K562 (cell line): Measurements from ENCODE around the gene OXSR1. TPM values are rescaled to one million over a fixed set of nuclear protein-coding genes. Genes with fewer than 3 reads are reported as not detected.

ENCODE experiments used
- CAMTA2 ChIP-seq: fragments of 250-450 bp; sonication (Bioruptor Pico); conservative IDR thresholded peaks from 2 replicates; pipeline ENCODE4 v1.5.1; 2022
- CREM ChIP-seq: IDR thresholded peaks from 2 replicates; pipeline ENCODE4 v1.6.1; 2014; ENCODE audit warnings: antibody characterized with exemption, low read depth
- ETS1 ChIP-seq: conservative IDR thresholded peaks from 2 replicates; pipeline ENCODE4 v1.6.1; 2011; ENCODE audit warnings: low read depth, mild to moderate bottlenecking, low read length; ENCODE audit not compliant: control insufficient read depth
- FOS ChIP-seq: IDR thresholded peaks from 3 replicates; pipeline ENCODE4 v1.6.1; 2011; ENCODE audit not compliant: insufficient read length; ENCODE audit errors: extremely low read depth
- HDAC2 ChIP-seq: fragments of 450-650 bp; IDR thresholded peaks from 2 replicates; pipeline ENCODE4 v1.6.1; 2016; ENCODE audit warnings: mild to moderate bottlenecking
- HDAC3 ChIP-seq: fragments of 450-650 bp; IDR thresholded peaks from 2 replicates; pipeline ENCODE4 v1.6.1; 2018; ENCODE audit warnings: borderline replicate concordance, mild to moderate bottlenecking, moderate library complexity; ENCODE audit not compliant: partially characterized antibody
- HMGN3 ChIP-seq: IDR thresholded peaks from 2 replicates; pipeline ENCODE4 v1.6.1; 2011; ENCODE audit warnings: borderline replicate concordance, low read depth, mild to moderate bottlenecking, mixed read lengths, low read length; ENCODE audit not compliant: insufficient read length; ENCODE audit errors: extremely low read depth
- MEIS2 ChIP-seq: fragments of 450-650 bp; IDR thresholded peaks from 2 replicates; pipeline ENCODE4 v1.6.1; 2014; ENCODE audit warnings: mild to moderate bottlenecking; ENCODE audit not compliant: partially characterized antibody
- MLX ChIP-seq, 2 experiments: fragments of 450-650 bp in 1 of 2; sonication (generic) in 1 of 2; formaldehyde crosslinking; conservative IDR thresholded peaks; 2 replicates each; pipeline versions ENCODE4 v1.4.0 to v1.8.1; 2020 to 2022; ENCODE audit warnings: mild to moderate bottlenecking in 1 of 2, missing genetic modification reagents in 1 of 2
- PREB ChIP-seq: sonication (generic); formaldehyde crosslinking; IDR thresholded peaks from 2 replicates; pipeline ENCODE4 v1.8.1; 2023; ENCODE audit warnings: mild to moderate bottlenecking, missing genetic modification reagents
- RAD21 ChIP-seq, 2 experiments: fragments of 250-450 bp in 1 of 2; fragments of 450-650 bp in 1 of 2; sonication (Bioruptor Pico) in 1 of 2; formaldehyde crosslinking in 1 of 2; IDR thresholded peaks in 1 of 2; conservative IDR thresholded peaks in 1 of 2; 2 replicates each; pipeline versions ENCODE4 v1.4.0 to v1.8.0; 2020 to 2022; ENCODE audit warnings: mild to moderate bottlenecking in 2 of 2, moderate library complexity in 1 of 2
- STAG1 ChIP-seq: sonication (generic); formaldehyde crosslinking; IDR thresholded peaks from 2 replicates; pipeline ENCODE4 v1.5.0; 2020; ENCODE audit warnings: missing genetic modification reagents, borderline replicate concordance
- TAF1 ChIP-seq: IDR thresholded peaks from 2 replicates; pipeline ENCODE4 v1.6.1; 2011; ENCODE audit warnings: mild to moderate bottlenecking, low read length, moderate library complexity; ENCODE audit not compliant: insufficient read depth, control insufficient read depth, severe bottlenecking; ENCODE audit errors: extremely low read depth
- TBP ChIP-seq: optimal IDR thresholded peaks from 2 replicates; pipeline ENCODE3; 2011; ENCODE audit warnings: low read depth, low read length, improper control_type of control experiment
- VEZF1 ChIP-seq: fragments of 200-800 bp; sonication (Bioruptor generic); IDR thresholded peaks from 2 replicates; pipeline ENCODE4 v1.6.1; 2017; ENCODE audit warnings: missing genetic modification characterization, missing compliant biosample characterization
- ZBTB26 ChIP-seq: fragments of 450-650 bp; formaldehyde crosslinking; IDR thresholded peaks from 2 replicates; pipeline ENCODE4 v1.4.0; 2022; ENCODE audit warnings: missing genetic modification characterization
- ZFPM2 ChIP-seq: fragments of 250-450 bp; sonication (Bioruptor Pico); IDR thresholded peaks from 2 replicates; pipeline ENCODE4 v1.5.1; 2022; ENCODE audit warnings: mild to moderate bottlenecking
- ZNF280B ChIP-seq: fragments of 250-450 bp; sonication (Bioruptor Pico); IDR thresholded peaks from 2 replicates; pipeline ENCODE4 v1.5.1; 2021; ENCODE audit warnings: mild to moderate bottlenecking
- ZNF431 ChIP-seq: sonication (generic); formaldehyde crosslinking; IDR thresholded peaks from 2 replicates; pipeline ENCODE4 v1.8.0; 2022; ENCODE audit warnings: mild to moderate bottlenecking, missing genetic modification reagents
- polyA plus RNA-seq, 8 experiments: library from polyadenylated mRNA; depleted of rRNA in 4 of 8; stranded (reverse) in 5 of 8; unstranded in 3 of 8; fragments of >200 nt; fragmentation: Nextera tagmentation in 2 of 8; fragmentation: Illumina TruSeq in 1 of 8; extraction: Ambion mirVana in 2 of 8; extraction: Trizol in 1 of 8; gene quantifications; 2 replicates each; pipeline versions ENCODE4 v1.2.1 to v1.2.3, GENCODE V29; 2011 to 2014; ENCODE audit warnings: inconsistent platforms in 1 of 8, missing spikeins in 1 of 8
- total RNA-seq, 7 experiments: library from RNA; depleted of rRNA in 6 of 7; stranded (reverse); fragments of >200 nt in 6 of 7; fragmentation: Illumina TruSeq in 2 of 7; extraction: Trizol in 2 of 7; gene quantifications; 2 replicates each; pipeline versions ENCODE4 v1.2.1 to v1.2.3, GENCODE V29; 2011 to 2021; ENCODE audit warnings: low replicate concordance in 1 of 7

Gene OXSR1
- total and polyA plus RNA-seq, 9 of the 15 experiments (the other 6 are each of a cell fraction or from before 2014, with no cell fraction given) = 15.7 to 87.6 (median 48.7) TPM

- TF ChIP-seq ZNF431 = no peak
- TF ChIP-seq MLX (CRISPR knock-in tag; conservative IDR thresholded peaks at IDR 0.05) = no peak; a peak in 1 of 4 replicates
- peak; percentile 71; the same call in 1 of the 2 replicates for TF ChIP-seq ZFPM2 (CRISPR knock-in tag)
- peak; percentile 60 for TF ChIP-seq TAF1
- no peak for TF ChIP-seq CAMTA2 (CRISPR knock-in tag)
- peak; percentile 88 for TF ChIP-seq HMGN3
- peak; percentile 73 for TF ChIP-seq TBP
- TF ChIP-seq STAG1 (CRISPR knock-in tag) = peak; percentile 40; the same call in 1 of the 2 replicates
- TF ChIP-seq ETS1 = no peak; the same call in 1 of the 2 replicates
- peak; percentile 60 for TF ChIP-seq MEIS2
- TF ChIP-seq HDAC2 = peak; percentile 56; the same call in 1 of the 2 replicates
- TF ChIP-seq VEZF1 (CRISPR knock-in tag) = peak; percentile 62
- TF ChIP-seq RAD21 (CRISPR knock-in tag; conservative IDR thresholded peaks at IDR 0.05 in 1 of 2, IDR thresholded peaks at IDR 0.05 in 1 of 2) = no peak
- no peak for TF ChIP-seq ZBTB26 (CRISPR knock-in tag)
- TF ChIP-seq FOS = no peak
- no peak for TF ChIP-seq HDAC3
- no peak for TF ChIP-seq ZNF280B (CRISPR knock-in tag)
- TF ChIP-seq CREM = peak; percentile 59
- TF ChIP-seq PREB (CRISPR knock-in tag) = no peak
Observed at GRCh38 chr3:38136777-38137614, 28.3 kb upstream of the OXSR1 start, which contains the start of gene ACAA1 (continued).
